Loucy (cell line): ENCODE results near the gene DNAH8.

Source experiments
- CTCF ChIP-seq: fragments of 200-600 bp; sonication (generic); conservative IDR thresholded peaks from 2 replicates; pipeline ENCODE4 v1.5.1; 2014; ENCODE audit warnings: mild to moderate bottlenecking, antibody characterized with exemption, low read length
- EZH2phosphoT487 ChIP-seq: fragments of 200-600 bp; IDR thresholded peaks from 2 replicates; pipeline ENCODE4 v1.6.1; 2018; ENCODE audit warnings: antibody characterized with exemption, mild to moderate bottlenecking, moderate library complexity, borderline replicate concordance

GRCh38 chr6:38728203-38728602, 13.1 kb downstream of the DNAH8 start:
- TF ChIP-seq CTCF (no peak), EZH2phosphoT487 (no peak)
